Sigmoid colon (tissue), 4 donors: ENCODE measurements around the gene PIGT.

ENCODE experiments used
- POLR2A ChIP-seq, 2 donors: fragments of 450-650 bp; IDR thresholded peaks; one replicate each; pipeline ENCODE4 v1.6.1; 2016; ENCODE audit warnings: antibody characterized with exemption in 2 of 2, mild to moderate bottlenecking in 2 of 2, moderate library complexity in 2 of 2
- POLR2AphosphoS5 ChIP-seq, 4 donors: sonication (generic); formaldehyde crosslinking; IDR thresholded peaks; one replicate each; pipeline ENCODE4 v1.6.1; 2017; ENCODE audit warnings: antibody characterized with exemption in 4 of 4

- TF ChIP-seq POLR2A (IDR thresholded peaks at IDR 0.05) (no peak), POLR2AphosphoS5 (IDR thresholded peaks at IDR 0.05) (no peak)
Observed at GRCh38 chr20:45368221-45368980, 47.5 kb upstream of the PIGT start.
